NT2/D1 (cell line): ENCODE measurements around the gene SIT1.

Experiments used
- YY1 ChIP-seq: IDR thresholded peaks from 2 replicates; pipeline ENCODE4 v1.6.1; 2011; ENCODE audit not compliant: insufficient read length, insufficient read depth
- ZNF274 ChIP-seq: IDR thresholded peaks from 2 replicates; pipeline ENCODE4 v1.6.1; 2011; ENCODE audit warnings: mild to moderate bottlenecking, low read depth, low read length

- TF ChIP-seq YY1 (no peak), ZNF274 (no peak)
Observed at GRCh38 chr9:35617548-35617947, 33.2 kb downstream of the SIT1 start.
